ENCODE data around the gene CACNG5. TPM values are rescaled to one million over a fixed set of nuclear protein-coding genes. Genes with fewer than 3 reads are reported as not detected.

CACNG5 gene
- total and polyA plus RNA-seq, 2 experiments from 2014 or later, result 1.8 to 3.3 TPM

DNA sequence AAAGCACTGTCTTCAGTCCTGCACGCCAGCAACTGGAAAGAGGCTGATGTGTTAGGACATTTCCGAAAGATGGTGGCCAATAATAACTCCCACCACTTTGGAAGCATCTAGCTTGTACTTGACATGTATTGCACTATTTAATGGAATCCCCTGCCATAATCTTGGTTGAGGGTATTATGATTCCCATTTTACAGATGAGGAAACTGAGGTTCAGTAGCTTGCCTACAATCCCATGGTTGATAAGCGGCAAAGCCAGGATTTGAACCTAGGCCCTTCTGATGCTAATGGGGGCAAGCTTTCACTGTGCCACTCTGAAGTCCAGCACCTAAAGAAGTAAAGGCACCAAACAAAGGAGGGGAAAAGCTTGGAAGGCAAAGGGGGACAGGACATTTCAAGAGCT lies 8.0 kb downstream of the CACNG5 start (continued):
- TF ChIP-seq, protein P1, sequence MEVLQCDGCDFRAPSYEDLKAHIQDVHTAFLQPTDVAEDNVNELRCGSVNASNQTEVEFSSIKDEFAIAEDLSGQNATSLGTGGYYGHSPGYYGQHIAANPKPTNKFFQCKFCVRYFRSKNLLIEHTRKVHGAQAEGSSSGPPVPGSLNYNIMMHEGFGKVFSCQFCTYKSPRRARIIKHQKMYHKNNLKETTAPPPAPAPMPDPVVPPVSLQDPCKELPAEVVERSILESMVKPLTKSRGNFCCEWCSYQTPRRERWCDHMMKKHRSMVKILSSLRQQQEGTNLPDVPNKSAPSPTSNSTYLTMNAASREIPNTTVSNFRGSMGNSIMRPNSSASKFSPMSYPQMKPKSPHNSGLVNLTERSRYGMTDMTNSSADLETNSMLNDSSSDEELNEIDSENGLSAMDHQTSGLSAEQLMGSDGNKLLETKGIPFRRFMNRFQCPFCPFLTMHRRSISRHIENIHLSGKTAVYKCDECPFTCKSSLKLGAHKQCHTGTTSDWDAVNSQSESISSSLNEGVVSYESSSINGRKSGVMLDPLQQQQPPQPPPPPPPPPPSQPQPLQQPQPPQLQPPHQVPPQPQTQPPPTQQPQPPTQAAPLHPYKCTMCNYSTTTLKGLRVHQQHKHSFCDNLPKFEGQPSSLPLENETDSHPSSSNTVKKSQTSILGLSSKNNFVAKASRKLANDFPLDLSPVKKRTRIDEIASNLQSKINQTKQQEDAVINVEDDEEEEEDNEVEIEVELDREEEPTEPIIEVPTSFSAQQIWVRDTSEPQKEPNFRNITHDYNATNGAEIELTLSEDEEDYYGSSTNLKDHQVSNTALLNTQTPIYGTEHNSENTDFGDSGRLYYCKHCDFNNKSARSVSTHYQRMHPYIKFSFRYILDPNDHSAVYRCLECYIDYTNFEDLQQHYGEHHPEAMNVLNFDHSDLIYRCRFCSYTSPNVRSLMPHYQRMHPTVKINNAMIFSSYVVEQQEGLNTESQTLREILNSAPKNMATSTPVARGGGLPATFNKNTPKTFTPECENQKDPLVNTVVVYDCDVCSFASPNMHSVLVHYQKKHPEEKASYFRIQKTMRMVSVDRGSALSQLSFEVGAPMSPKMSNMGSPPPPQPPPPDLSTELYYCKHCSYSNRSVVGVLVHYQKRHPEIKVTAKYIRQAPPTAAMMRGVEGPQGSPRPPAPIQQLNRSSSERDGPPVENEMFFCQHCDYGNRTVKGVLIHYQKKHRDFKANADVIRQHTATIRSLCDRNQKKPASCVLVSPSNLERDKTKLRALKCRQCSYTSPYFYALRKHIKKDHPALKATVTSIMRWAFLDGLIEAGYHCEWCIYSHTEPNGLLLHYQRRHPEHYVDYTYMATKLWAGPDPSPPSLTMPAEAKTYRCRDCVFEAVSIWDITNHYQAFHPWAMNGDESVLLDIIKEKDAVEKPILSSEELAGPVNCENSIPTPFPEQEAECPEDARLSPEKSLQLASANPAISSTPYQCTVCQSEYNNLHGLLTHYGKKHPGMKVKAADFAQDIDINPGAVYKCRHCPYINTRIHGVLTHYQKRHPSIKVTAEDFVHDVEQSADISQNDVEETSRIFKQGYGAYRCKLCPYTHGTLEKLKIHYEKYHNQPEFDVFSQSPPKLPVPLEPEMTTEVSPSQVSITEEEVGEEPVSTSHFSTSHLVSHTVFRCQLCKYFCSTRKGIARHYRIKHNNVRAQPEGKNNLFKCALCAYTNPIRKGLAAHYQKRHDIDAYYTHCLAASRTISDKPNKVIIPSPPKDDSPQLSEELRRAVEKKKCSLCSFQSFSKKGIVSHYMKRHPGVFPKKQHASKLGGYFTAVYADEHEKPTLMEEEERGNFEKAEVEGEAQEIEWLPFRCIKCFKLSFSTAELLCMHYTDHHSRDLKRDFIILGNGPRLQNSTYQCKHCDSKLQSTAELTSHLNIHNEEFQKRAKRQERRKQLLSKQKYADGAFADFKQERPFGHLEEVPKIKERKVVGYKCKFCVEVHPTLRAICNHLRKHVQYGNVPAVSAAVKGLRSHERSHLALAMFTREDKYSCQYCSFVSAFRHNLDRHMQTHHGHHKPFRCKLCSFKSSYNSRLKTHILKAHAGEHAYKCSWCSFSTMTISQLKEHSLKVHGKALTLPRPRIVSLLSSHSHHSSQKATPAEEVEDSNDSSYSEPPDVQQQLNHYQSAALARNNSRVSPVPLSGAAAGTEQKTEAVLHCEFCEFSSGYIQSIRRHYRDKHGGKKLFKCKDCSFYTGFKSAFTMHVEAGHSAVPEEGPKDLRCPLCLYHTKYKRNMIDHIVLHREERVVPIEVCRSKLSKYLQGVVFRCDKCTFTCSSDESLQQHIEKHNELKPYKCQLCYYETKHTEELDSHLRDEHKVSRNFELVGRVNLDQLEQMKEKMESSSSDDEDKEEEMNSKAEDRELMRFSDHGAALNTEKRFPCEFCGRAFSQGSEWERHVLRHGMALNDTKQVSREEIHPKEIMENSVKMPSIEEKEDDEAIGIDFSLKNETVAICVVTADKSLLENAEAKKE (CRISPR knock-in tag; IDR thresholded peaks at IDR 0.05), result no peak
- TF ChIP-seq NANOG (IDR thresholded peaks at IDR 0.05; ENCODE audit: borderline replicate concordance) (no peak), JUNB (IDR thresholded peaks at IDR 0.05; ENCODE audit: unreplicated experiment) (no peak), ZNF331 (CRISPR knock-in tag; IDR thresholded peaks at IDR 0.05; ENCODE audit: low read depth) (no peak), EZH2phosphoT487 (IDR thresholded peaks at IDR 0.05; ENCODE audit: unreplicated experiment) (no peak), EZH2 (IDR thresholded peaks at IDR 0.05; ENCODE audit: low read depth, unreplicated experiment) (no peak)

GRCh38 chr17:66843627-66844026 lies 8.7 kb downstream of the CACNG5 start:
- ATAC-seq (no peak), DNase-seq (ENCODE audit: low spot score) (no peak)
- H3K4me3 ChIP-seq, result no peak overlapping the region
- no peaks in the 10 kb centered on the region for H4K20me1 ChIP-seq (replicated peaks; ENCODE audit: insufficient read depth)
- no peaks in the 10 kb centered on the region for H3K9me2 ChIP-seq (ENCODE audit: insufficient read depth)
- H3K36me3 ChIP-seq (ENCODE audit: insufficient read depth), result no peaks in the 10 kb centered on the region
- Mint-ChIP-seq H3K27me3 (ENCODE audit: insufficient read depth, low read depth, poor library complexity) (peaks cover 3% of the 10 kb centered on the region), H3K27ac (no peak overlapping the region), H3K4me3 (no peak overlapping the region), H3K36me3 (ENCODE audit: low read depth) (peaks cover 19% of the 10 kb centered on the region), H3K4me1 (no peaks in the 10 kb centered on the region; the same call in 1 of the 3 replicates), H3K9me3 (peaks cover 25% of the 10 kb centered on the region)
- no peaks in the 10 kb centered on the region for H3K27me3 ChIP-seq (ENCODE audit: insufficient read depth)
- no peak overlapping the region for H3K4me2 ChIP-seq
- no peak overlapping the region for H3K27ac ChIP-seq (ENCODE audit: low read depth)
- H3K79me2 ChIP-seq (replicated peaks; ENCODE audit: insufficient read depth), result no peaks in the 10 kb centered on the region
- no peaks in the 10 kb centered on the region for H3F3A ChIP-seq (replicated peaks; ENCODE audit: low read depth)
- H3K4me1 ChIP-seq (ENCODE audit: insufficient read depth), result no peaks in the 10 kb centered on the region
- H2AFZ ChIP-seq, result no peak overlapping the region
- no peak for TF ChIP-seq REST (IDR thresholded peaks at IDR 0.05; ENCODE audit: unreplicated experiment)

All from GM23338 (cell line).